Tibial artery (tissue), 4 donors: ENCODE data around the gene SMIM12.

Experiments used
- DNase-seq, 2 donors: peaks; one replicate each; pipeline ENCODE4 v3.0.0-alpha.2; 2019
- H3K27ac ChIP-seq, 2 donors: fragments of 200-600 bp; sonication (generic) in 1 of 2; 1 replicate in 1 of 2; 2 replicates in 1 of 2; pipeline ENCODE4 v1.5.1; 2018 to 2019; ENCODE audit warnings: mild to moderate bottlenecking in 1 of 2
- H3K27me3 ChIP-seq, 2 donors: fragments of 200-600 bp; sonication (generic) in 1 of 2; one replicate each; pipeline versions ENCODE4 v1.5.1 to v1.6.0; 2016 to 2019
- H3K36me3 ChIP-seq, 3 donors: fragments of 200-600 bp; sonication (generic) in 2 of 3; one replicate each; pipeline ENCODE4 v1.5.1; 2016 to 2019; ENCODE audit warnings: mild to moderate bottlenecking in 2 of 3
- H3K4me1 ChIP-seq, 4 donors: fragments of 200-600 bp; sonication (generic) in 2 of 4; 1 replicate in 3 of 4; 2 replicates in 1 of 4; pipeline ENCODE4 v1.5.1; 2016 to 2019
- H3K4me3 ChIP-seq, 2 donors: fragments of 200-600 bp; sonication (generic) in 1 of 2; 1 replicate in 1 of 2; 2 replicates in 1 of 2; pipeline ENCODE4 v1.5.1; 2018 to 2019; ENCODE audit warnings: mild to moderate bottlenecking in 2 of 2
- H3K9me3 ChIP-seq, 3 donors: fragments of 200-600 bp; sonication (generic) in 1 of 3; one replicate each; pipeline ENCODE4 v1.5.1; 2016 to 2019
- CTCF ChIP-seq, 2 experiments: fragments of 200-600 bp in 1 of 2; fragments of 450-650 bp in 1 of 2; IDR thresholded peaks; one replicate each; pipeline ENCODE4 v1.5.1; 2017 to 2019; ENCODE audit warnings: antibody characterized with exemption in 2 of 2, mild to moderate bottlenecking in 1 of 2, moderate library complexity in 1 of 2
- intact Hi-C: fragments of 100-400 bp; cut with DNase I; formaldehyde crosslinking; loops from one replicate; pipeline ENCODE4 v1.15.0; 2023; ENCODE audit warnings: low total_unique reads

Gene SMIM12

GRCh38 chr1:34874296-34874952 is 14.9 kb upstream of the SMIM12 start:
- DNase-seq = no peak
- Histone ChIP-seq H3K27ac (no peak overlapping the region), H3K27me3 (peaks cover 0 to 67% of the 10 kb centered on the region in 2 donors)

GRCh38 chr1:34872133-34872503 is 12.6 kb upstream of the SMIM12 start:
- Histone ChIP-seq H3K36me3 (no peaks in the 10 kb centered on the region), H3K4me3 (no peak overlapping the region), H3K9me3 (no peaks in the 10 kb centered on the region), H3K4me1 (no peaks in the 10 kb centered on the region), H3K27me3 (peaks cover 0 to 56% of the 10 kb centered on the region in 2 donors), H3K27ac (no peak overlapping the region)
- intact Hi-C loops = loop anchor here (10.0 kb wide), 1 partner anchor 313 kb away; no protein-coding TSS in a partner anchor
- no peak for TF ChIP-seq CTCF (IDR thresholded peaks at IDR 0.05)
- DNase-seq = no peak

More at GRCh38 chr1:34874296-34874952, 14.9 kb upstream of the SMIM12 start:
- Histone ChIP-seq H3K9me3 (no peaks in the 10 kb centered on the region), H3K4me3 (no peak overlapping the region), H3K4me1 (no peaks in the 10 kb centered on the region), H3K36me3 (no peaks in the 10 kb centered on the region)
- intact Hi-C loops = loop anchor here (10.0 kb wide), 1 partner anchor 310 kb away; no protein-coding TSS in a partner anchor
- no peak for TF ChIP-seq CTCF (IDR thresholded peaks at IDR 0.05)

GRCh38 chr1:34871443-34872132 is 12.0 kb upstream of the SMIM12 start:
- H3K9me3 ChIP-seq = no peaks in the 10 kb centered on the region
- TF ChIP-seq CTCF (IDR thresholded peaks at IDR 0.05) = no peak
- intact Hi-C loops = loop anchor here (10.0 kb wide), 1 partner anchor 313 kb away; no protein-coding TSS in a partner anchor
- peaks cover 0 to 5% (median 2%) of the 10 kb centered on the region in 4 donors for H3K4me1 ChIP-seq
- no peaks in the 10 kb centered on the region for H3K36me3 ChIP-seq
- DNase-seq = peak in 1 of 2 donors; percentile 29
- H3K27me3 ChIP-seq = peaks cover 0 to 52% of the 10 kb centered on the region in 2 donors
- no peak overlapping the region for H3K4me3 ChIP-seq
- H3K27ac ChIP-seq = no peak overlapping the region

- Histone ChIP-seq H3K27ac (no peak overlapping the region), H3K27me3 (peaks cover 0 to 40% of the 10 kb centered on the region in 2 donors), H3K36me3 (no peaks in the 10 kb centered on the region), H3K9me3 (no peaks in the 10 kb centered on the region), H3K4me3 (no peak overlapping the region), H3K4me1 (peaks cover 0 to 13% (median 8%) of the 10 kb centered on the region in 4 donors)
- no peak for TF ChIP-seq CTCF (IDR thresholded peaks at IDR 0.05)
- DNase-seq = peak in 1 of 2 donors; percentile 51
- intact Hi-C loops = loop anchor here (10.0 kb wide), 1 partner anchor 314 kb away; no protein-coding TSS in a partner anchor
Measured at GRCh38 chr1:34870395-34870794, 10.8 kb upstream of the SMIM12 start.

- intact Hi-C loops = loop anchor here (5.0 to 10.0 kb wide), 2 partner anchors 82 to 315 kb away; no protein-coding TSS in a partner anchor
- Histone ChIP-seq H3K36me3 (no peaks in the 10 kb centered on the region), H3K4me3 (no peak overlapping the region), H3K9me3 (no peaks in the 10 kb centered on the region), H3K27me3 (peaks cover 0 to 34% of the 10 kb centered on the region in 2 donors), H3K4me1 (peaks cover 0 to 15% (median 10%) of the 10 kb centered on the region in 4 donors), H3K27ac (no peak overlapping the region)
- DNase-seq = no peak
- no peak for TF ChIP-seq CTCF (IDR thresholded peaks at IDR 0.05)
Measured at GRCh38 chr1:34869760-34870159, 10.2 kb upstream of the SMIM12 start.
